ENCODE results near the gene EID2B.

EID2B gene, protein sequence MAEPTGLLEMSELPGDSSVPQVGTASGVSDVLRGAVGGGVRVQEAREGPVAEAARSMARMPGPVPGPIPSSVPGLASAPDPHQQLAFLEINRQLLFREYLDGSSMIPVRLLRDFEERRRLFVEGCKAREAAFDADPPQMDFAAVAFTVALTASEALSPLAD
- total RNA-seq = 2.4 to 6.6 (median 4.4) reads per million in 9 experiments

DNA sequence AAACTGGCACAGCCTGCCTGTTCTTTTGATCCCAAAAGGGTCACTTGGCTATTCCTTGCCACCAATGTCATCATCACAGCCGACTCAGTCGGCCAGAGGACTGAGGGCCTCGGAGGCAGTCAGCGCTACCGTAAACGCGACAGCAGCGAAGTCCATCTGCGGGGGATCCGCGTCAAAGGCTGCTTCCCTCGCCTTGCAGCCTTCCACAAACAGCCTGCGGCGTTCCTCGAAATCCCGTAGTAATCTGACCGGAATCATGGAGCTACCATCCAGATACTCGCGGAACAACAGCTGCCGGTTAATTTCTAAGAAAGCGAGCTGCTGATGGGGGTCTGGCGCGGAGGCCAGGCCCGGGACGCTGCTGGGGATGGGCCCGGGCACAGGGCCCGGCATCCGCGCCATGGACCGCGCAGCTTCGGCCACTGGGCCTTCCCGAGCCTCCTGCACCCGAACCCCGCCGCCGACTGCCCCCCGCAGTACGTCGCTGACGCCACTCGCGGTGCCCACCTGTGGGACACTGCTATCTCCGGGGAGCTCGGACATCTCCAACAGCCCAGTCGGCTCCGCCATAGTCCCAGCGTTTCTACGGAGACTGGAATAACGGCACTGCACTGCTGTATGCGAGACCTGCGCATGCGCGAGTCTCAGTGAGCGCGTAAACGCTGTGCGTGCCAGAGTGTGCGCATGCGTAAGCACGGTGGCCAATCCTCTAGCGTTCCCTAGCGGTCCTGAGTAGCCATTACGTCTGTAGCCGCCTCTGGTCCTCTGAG, at the start of gene EID2B:
TSS of gene EID2B (minus strand) at position 620 of the 770 bp plus-strand sequence. CDS start at position 570, 50 bp downstream.
- peak within 1 kb of the TSS; percentile 87 to 93 for H3K4me3 Mint-ChIP-seq
- peak within 1 kb of the TSS; percentile 89 to 92 for H3K27ac Mint-ChIP-seq

DNA sequence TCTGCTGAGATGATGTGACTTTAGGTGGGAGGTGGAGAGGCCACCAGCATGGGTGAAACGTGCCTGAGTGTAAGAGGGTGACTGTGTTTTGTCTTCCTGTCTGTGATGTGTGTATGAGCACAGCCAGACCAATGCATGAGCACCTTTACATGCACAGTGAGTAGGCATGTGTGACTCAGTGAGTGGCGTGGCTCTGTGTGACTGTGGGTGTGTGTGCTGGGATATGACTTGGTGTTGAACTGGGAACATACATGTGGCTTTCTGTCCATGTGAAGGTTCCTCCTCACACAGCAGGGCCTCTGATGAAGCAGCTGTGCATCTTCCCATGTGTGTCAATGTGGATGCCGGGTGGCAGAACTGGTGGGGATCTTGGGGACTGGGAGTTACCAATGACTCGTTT, 49.8 kb upstream of the EID2B start:
- no peaks in the 10 kb centered on the region for H3K36me3 Mint-ChIP-seq (ENCODE audit: insufficient read depth)
- no peak for DNase-seq
- no peaks in the 10 kb centered on the region for H3K4me1 Mint-ChIP-seq (ENCODE audit: low read depth in 2 of 2)
- H3K27me3 Mint-ChIP-seq = peaks cover 15 to 27% of the 10 kb centered on the region in 2 donors
- H3K9me3 Mint-ChIP-seq = peaks cover 5 to 7% of the 10 kb centered on the region in 2 donors
- no peak for ATAC-seq (replicated peaks)
- H3K27ac Mint-ChIP-seq = no peak overlapping the region
- no peak overlapping the region for H3K4me3 Mint-ChIP-seq

More for the DNA sequence above, at the start of gene EID2B:
- ATAC-seq (replicated peaks) (peak; percentile 90), DNase-seq (peak; percentile 91 to 93 (median 92))
- H3K4me1 Mint-ChIP-seq (ENCODE audit: low read depth in 2 of 2) = peaks cover 12 to 24% of the 10 kb centered on the region in 2 donors
- H3K27me3 Mint-ChIP-seq = no peaks in the 10 kb centered on the region
- peaks cover 15% of the 10 kb centered on the region for H3K36me3 Mint-ChIP-seq (ENCODE audit: insufficient read depth)
- H3K9me3 Mint-ChIP-seq = no peaks in the 10 kb centered on the region

DNA sequence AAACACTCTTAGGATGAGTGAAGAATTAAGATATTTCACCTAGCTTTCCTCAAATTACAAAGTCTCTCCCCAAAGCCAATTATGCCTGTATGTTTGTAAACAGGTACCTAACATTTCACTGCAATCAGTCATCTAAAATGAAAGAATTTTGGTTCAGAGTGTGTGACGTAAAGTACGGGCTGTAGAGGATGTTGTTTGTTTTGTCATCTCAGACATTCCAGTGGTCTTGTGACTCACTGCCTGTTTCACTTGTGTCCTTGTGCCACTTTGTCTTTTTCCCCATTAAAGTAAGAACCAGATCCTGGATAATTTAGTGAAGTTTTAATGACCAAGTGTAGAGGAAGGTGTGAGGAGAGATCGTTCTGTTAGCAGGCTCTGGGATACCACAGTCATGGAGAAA, 36.0 kb upstream of the EID2B start:
- DNase-seq (no peak), ATAC-seq (replicated peaks) (no peak)
- Mint-ChIP-seq H3K27me3 (peaks cover 40 to 44% of the 10 kb centered on the region in 2 donors), H3K27ac (no peak overlapping the region), H3K9me3 (peaks cover 0 to 2% of the 10 kb centered on the region in 2 donors), H3K36me3 (ENCODE audit: insufficient read depth) (no peaks in the 10 kb centered on the region), H3K4me3 (no peak overlapping the region), H3K4me1 (ENCODE audit: low read depth in 2 of 2) (no peaks in the 10 kb centered on the region)

- Mint-ChIP-seq H3K27ac (no peak overlapping the region), H3K27me3 (peaks cover 14 to 18% of the 10 kb centered on the region in 2 donors), H3K9me3 (no peaks in the 10 kb centered on the region), H3K36me3 (ENCODE audit: insufficient read depth) (no peaks in the 10 kb centered on the region), H3K4me3 (no peak overlapping the region), H3K4me1 (ENCODE audit: low read depth in 2 of 2) (no peaks in the 10 kb centered on the region)
- DNase-seq = no peak
- ATAC-seq (replicated peaks) = no peak
Observed at GRCh38 chr19:39566064-39566463, 33.4 kb upstream of the EID2B start.

DNA sequence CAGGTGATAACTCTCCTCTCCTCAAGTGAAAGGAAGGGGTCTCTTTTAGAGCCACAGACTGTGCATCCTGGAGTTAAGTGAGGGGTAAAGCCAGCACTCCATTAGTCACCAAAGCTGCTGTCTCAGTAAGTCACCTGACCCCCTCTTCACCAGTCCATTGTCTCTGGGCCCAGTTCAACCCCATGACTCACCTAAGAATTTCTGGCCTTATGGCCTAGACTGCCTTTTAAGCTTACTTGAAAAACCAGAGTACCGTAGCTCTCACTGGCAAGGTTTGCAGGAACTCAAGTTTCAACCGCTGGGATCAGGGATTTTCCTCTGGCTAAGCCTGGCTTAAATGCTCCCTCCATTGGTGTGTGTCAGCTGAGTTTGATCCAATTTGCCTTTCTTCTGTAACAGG, 30.8 kb upstream of the EID2B start:
- H3K4me3 Mint-ChIP-seq = no peak overlapping the region
- H3K9me3 Mint-ChIP-seq = no peaks in the 10 kb centered on the region
- H3K27me3 Mint-ChIP-seq = peaks cover 0 to 1% of the 10 kb centered on the region in 2 donors
- H3K36me3 Mint-ChIP-seq (ENCODE audit: insufficient read depth) = peaks cover 2% of the 10 kb centered on the region
- no peak for DNase-seq
- H3K4me1 Mint-ChIP-seq (ENCODE audit: low read depth in 2 of 2) = peaks cover 6 to 7% of the 10 kb centered on the region in 2 donors
- ATAC-seq (replicated peaks) = no peak
- no peak overlapping the region for H3K27ac Mint-ChIP-seq

- Mint-ChIP-seq H3K27ac (peak overlapping the region; percentile 80 to 91), H3K4me1 (ENCODE audit: low read depth in 2 of 2) (peaks cover 14 to 15% of the 10 kb centered on the region in 2 donors), H3K27me3 (peaks cover 0 to 2% of the 10 kb centered on the region in 2 donors), H3K4me3 (peak overlapping the region; percentile 60 to 74), H3K36me3 (ENCODE audit: insufficient read depth) (peaks cover 2% of the 10 kb centered on the region), H3K9me3 (no peaks in the 10 kb centered on the region)
- peak; percentile 74 for ATAC-seq (replicated peaks)
- no peak for DNase-seq
Observed at GRCh38 chr19:39558624-39559117, 26.0 kb upstream of the EID2B start.

DNA sequence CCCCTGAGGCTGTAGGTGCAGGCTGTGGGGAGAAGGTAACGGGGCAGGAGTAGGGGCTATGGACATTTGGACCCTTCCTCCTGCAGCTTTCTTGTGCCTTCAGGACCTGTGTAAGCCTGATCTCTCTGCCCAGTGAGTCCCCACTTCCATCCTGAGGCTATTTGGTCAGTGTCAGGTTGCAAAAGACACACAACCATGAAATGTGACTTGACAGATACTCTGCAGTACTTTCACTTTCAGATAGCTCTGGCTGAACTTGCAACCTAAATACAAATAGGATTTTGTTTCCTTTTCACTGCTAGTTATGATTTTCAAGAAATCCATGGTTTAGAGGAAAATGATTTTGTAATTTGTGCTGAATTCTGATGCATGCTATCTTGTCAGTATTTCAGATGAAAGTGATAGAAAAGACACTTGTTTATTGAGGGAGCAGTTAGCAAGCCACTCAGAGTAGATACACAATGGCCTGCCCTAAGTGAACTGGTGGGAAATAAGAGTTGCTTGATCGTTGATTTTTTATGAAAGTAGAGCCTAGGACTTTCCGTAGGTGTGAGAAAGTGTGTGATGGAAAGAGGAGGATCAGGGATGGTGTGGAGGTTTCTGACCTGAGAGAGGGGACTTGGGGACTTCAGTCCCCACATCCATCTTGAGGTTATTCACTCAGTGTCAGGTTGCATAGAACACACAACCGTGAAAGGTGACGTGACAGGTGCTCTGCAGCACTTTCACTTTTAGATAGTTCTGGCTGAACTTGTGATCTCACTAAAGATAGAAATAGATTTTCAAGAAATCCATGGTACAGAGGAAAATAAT, 25.4 kb upstream of the EID2B start:
- Mint-ChIP-seq H3K27ac (peak overlapping the region; percentile 80 to 91), H3K4me1 (ENCODE audit: low read depth in 2 of 2) (peaks cover 14 to 15% of the 10 kb centered on the region in 2 donors), H3K4me3 (peak overlapping the region; percentile 60 to 74), H3K9me3 (no peaks in the 10 kb centered on the region), H3K27me3 (peaks cover 4 to 6% of the 10 kb centered on the region in 2 donors), H3K36me3 (ENCODE audit: insufficient read depth) (peaks cover 2% of the 10 kb centered on the region)
- peak; percentile 75 for ATAC-seq (replicated peaks)
- no peak for DNase-seq

GRCh38 chr19:39555883-39556282, 23.2 kb upstream of the EID2B start:
- H3K4me1 Mint-ChIP-seq (ENCODE audit: low read depth in 2 of 2) = peaks cover 14 to 15% of the 10 kb centered on the region in 2 donors
- ATAC-seq (replicated peaks) (no peak), DNase-seq (no peak)
- H3K27me3 Mint-ChIP-seq = peaks cover 6 to 12% of the 10 kb centered on the region in 2 donors
- no peak overlapping the region for H3K4me3 Mint-ChIP-seq
- no peaks in the 10 kb centered on the region for H3K9me3 Mint-ChIP-seq
- no peak overlapping the region for H3K27ac Mint-ChIP-seq
- H3K36me3 Mint-ChIP-seq (ENCODE audit: insufficient read depth) = peaks cover 2% of the 10 kb centered on the region

DNA sequence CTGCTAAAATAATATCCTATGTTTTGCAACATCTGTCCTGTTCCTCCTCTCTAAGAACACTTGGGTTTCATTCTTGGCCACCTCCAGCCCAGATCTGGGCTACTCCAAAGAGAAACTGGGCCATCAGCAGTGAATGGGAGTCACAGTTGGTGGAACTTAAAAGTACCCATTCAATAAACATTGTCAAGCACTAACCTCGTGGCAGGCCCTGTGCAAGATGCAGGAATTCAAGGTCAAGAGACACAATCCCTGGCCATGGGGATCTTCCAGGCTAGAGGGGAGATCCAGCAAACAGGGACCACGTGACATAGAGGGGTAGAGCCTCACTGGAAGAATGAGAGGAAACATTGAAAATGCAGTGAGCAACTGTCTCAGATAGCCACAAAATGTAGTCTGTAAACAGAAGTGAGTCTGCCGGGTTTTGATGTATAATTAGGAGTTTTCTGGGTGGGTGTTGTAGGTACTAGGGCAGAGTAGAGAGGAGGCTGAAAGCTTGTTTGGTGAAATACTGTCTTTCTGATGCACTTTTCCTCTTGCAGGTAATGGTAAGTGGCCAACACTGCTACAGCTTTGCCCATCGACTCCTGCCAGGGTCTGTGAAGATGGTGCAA, 22.2 kb upstream of the EID2B start:
- Mint-ChIP-seq H3K27me3 (peaks cover 6 to 12% of the 10 kb centered on the region in 2 donors), H3K27ac (no peak overlapping the region), H3K36me3 (ENCODE audit: insufficient read depth) (peaks cover 2% of the 10 kb centered on the region), H3K9me3 (no peaks in the 10 kb centered on the region), H3K4me1 (ENCODE audit: low read depth in 2 of 2) (peaks cover 14 to 15% of the 10 kb centered on the region in 2 donors), H3K4me3 (no peak overlapping the region)
- DNase-seq (no peak), ATAC-seq (replicated peaks) (no peak)

GRCh38 chr19:39553082-39553652, 20.5 kb upstream of the EID2B start:
- Mint-ChIP-seq H3K27me3 (peaks cover 6 to 12% of the 10 kb centered on the region in 2 donors), H3K4me1 (ENCODE audit: low read depth in 2 of 2) (peaks cover 4 to 6% of the 10 kb centered on the region in 2 donors), H3K4me3 (no peak overlapping the region), H3K9me3 (no peaks in the 10 kb centered on the region), H3K27ac (no peak overlapping the region), H3K36me3 (ENCODE audit: insufficient read depth) (no peaks in the 10 kb centered on the region)
- ATAC-seq (replicated peaks) (no peak), DNase-seq (no peak)

DNA sequence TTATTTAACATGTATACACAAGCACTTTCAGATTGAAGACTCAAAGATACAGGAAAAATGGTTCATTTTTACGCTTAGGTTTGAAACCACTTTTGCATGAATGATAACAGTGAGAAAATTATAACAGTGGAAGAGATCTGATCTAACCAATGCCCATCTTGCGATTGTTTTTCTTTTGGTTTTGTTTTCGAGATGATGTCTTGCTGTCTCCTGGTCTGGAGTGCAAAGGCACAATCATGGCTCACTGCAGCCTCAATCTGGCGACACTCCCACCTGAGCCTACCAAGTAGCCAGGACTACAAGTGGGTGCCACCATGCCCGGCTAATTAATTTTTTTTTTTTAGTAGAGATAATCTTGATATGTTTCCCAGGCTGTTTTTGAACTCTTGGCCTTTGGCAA, 17.5 kb upstream of the EID2B start:
- Mint-ChIP-seq H3K27ac (no peak overlapping the region), H3K9me3 (no peaks in the 10 kb centered on the region), H3K4me3 (no peak overlapping the region), H3K4me1 (ENCODE audit: low read depth in 2 of 2) (no peaks in the 10 kb centered on the region), H3K36me3 (ENCODE audit: insufficient read depth) (no peaks in the 10 kb centered on the region), H3K27me3 (peaks cover 12 to 28% of the 10 kb centered on the region in 2 donors)
- ATAC-seq (replicated peaks) (no peak), DNase-seq (no peak)

DNA sequence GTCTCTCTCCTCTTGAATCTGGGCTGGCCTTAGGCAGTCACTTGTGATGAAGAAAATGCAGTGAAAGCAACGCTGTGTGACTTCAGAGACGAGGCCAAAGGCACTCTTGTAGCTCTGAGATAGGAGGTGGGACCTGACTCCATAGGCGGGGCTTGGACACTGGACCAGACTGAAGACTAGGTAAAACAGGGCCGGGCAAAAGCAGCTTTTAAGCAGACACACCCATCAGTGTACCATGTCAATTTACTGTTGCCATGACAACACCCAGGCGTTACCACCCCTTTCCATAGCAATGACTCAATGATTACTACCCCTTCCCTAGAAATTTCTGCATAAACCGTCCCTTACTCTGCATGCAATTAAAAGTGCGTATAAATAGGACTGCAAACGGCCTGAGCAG, 13.9 kb upstream of the EID2B start:
- DNase-seq (no peak), ATAC-seq (replicated peaks) (no peak)
- peaks cover 6 to 24% of the 10 kb centered on the region in 2 donors for H3K27me3 Mint-ChIP-seq
- no peaks in the 10 kb centered on the region for H3K9me3 Mint-ChIP-seq
- H3K4me3 Mint-ChIP-seq = no peak overlapping the region
- no peak overlapping the region for H3K27ac Mint-ChIP-seq
- no peaks in the 10 kb centered on the region for H3K36me3 Mint-ChIP-seq (ENCODE audit: insufficient read depth)
- no peaks in the 10 kb centered on the region for H3K4me1 Mint-ChIP-seq (ENCODE audit: low read depth in 2 of 2)

All from effector memory CD8-positive, alpha-beta T cell (primary cell).